ENCODE measurements around the gene AMMECR1.
"Not testable (repeated sequence)": the region's sequence is repeated elsewhere in the genome, so short reads cannot be mapped to it uniquely, and the experiment has no call there.

The AMMECR1 gene

DNA sequence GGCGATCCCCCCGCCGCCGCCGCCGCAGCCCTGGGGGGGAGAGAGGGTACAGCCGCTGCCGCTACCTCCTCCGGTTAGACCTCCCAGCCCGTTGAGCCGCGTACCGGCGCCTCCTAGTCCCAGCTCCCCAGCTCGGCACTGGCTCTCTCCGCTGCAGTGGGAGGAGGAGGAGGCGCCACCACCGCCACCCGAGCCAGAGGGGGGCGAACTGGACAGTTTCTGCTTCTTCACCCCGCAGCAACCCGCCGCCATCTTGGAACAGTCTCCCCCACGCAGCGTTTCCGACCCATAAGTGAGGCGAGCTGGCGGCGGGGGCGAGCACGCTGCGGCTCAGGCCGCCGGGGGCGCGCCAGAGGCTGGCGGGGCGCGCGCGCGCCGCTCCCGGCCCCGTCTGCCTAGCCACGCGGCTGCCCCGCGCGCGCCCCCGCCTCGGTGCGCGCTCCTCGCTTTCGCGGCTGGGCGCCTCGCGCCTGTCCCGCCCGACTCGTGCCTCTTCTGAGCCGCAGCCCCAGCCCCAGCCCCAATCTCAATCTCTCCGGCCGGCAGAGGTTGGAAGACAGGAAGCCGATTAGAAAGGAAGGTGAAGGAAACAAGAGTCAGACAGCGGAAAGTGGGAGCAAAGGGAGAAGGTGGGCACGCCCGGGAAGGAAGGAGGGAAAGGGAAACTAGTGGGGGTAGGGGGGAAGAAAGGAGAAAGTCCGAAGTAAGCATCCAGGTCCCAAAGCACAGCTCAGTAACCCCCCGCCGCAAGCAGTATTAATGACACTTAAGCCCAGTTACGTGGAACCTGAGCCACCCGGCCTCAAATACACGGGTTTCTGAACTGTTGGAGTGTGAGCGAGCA is at the start of gene AMMECR1:
TSS of gene AMMECR1 (minus strand) at position 266 of the 844 bp plus-strand sequence. CDS start at position 252, 14 bp downstream.
- DNase-seq (ENCODE audit: low read depth in 2 of 2): peak; percentile 47 to 55

DNA sequence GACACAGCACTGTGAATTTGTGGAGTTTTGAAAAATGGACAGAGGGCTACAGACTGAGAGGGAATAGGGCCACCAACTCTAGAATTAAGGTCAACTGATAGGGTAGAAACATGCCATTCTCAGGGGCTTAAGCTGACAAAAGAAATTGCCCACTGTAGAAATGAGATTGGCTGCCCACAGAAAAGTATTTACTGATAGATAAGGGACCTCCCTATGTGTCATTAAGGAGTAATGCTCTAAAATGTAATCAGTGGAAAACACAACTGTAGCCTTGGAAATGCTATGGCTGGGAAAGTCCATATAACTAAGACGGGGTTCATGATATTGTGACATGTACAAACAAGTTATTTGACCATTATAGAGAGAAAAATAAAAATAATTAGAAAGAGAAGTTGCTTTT is 45.4 kb upstream of the AMMECR1 start:
- no peak for DNase-seq (ENCODE audit: low read depth in 2 of 2)

DNA sequence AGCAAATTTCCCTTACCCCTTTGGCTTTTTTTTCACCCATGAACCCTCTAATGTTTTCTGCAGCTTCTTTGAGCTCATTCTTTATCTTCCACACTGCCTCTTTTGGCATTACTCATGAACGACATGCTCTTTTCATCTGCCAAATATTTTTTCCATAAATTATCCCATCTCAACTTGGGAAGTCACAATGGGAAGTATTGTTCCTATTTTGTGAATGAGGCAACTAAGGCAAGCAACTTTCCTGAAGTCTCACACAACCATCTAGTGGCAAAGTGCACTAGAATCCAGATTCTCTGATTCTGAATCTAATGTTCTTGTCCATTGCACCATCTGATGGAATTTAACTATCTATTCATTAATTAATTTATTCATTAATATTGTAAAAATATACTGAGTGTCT is 41.4 kb upstream of the AMMECR1 start:
- no peak for DNase-seq (ENCODE audit: low read depth in 2 of 2)

DNA sequence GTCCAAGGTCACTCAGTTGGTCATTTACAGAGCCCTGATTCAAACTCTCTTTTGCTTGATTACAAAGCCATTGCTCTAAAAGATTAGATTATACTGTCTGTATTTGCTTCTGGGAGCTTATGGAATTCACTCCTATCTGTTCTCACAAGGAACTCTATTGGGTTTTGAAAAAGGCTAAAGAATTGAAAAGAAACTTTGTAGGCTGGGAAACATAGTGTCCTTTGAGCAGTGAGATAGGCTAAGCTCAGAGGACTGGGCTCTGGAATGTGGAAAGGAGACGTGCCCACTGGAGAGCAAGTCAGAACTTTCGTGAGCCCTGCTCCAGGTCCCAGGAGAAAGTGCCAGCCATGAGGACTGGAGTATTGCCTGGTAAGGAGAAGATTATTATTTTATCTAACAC is 40.7 kb upstream of the AMMECR1 start, which contains the start of gene RTL9:
TSS of gene RTL9 (plus strand) at position 301 of the 400 bp plus-strand sequence. CDS start 91,770 bp downstream, outside the sequence.
- no peak for DNase-seq (ENCODE audit: low read depth in 2 of 2)

DNA sequence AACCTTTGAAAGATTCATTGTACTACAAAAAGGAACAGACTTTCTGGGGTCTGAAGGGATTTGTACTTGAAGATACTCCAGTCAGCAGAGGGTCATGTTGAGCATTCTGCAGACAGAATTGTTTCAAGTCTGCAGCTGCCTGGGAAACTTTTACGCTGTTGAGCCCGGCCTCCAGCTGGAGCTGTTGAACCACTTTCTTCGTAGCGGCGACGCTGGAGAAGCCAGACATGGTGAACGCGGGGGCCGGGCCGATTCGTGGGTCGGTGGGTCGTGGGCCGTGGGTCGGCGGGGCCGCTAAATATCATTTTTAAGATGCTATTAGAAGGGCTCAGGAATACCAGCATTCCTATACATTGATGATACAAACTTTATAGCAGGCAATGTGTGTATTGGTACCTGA is 28.8 kb upstream of the AMMECR1 start:
- DNase-seq (ENCODE audit: low read depth in 2 of 2): no peak

GRCh38 chrX:110341189-110342035 is 23.5 kb upstream of the AMMECR1 start:
- peak; percentile 84 to 85 for DNase-seq (ENCODE audit: low read depth in 2 of 2)

DNA sequence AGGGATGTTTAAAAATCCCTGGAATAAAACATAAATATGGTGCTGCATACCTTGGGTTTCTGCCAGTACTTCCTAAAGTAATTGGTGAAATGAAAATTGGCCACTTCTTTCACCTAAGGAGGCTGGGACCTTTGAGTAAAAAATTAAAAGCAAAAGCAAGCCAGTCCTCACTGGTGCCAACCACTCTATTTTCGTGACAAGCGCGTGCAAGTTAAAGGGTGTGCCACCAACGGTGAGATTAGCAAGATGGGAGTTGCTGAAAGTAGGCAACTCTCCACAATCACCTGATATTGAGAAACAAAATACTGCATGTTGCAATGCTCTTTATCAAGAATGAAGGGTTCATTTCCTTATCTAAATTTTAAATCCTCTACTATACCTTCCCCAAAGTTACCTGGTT is 21.1 kb upstream of the AMMECR1 start:
- no peak for DNase-seq (ENCODE audit: low read depth in 2 of 2)

DNA sequence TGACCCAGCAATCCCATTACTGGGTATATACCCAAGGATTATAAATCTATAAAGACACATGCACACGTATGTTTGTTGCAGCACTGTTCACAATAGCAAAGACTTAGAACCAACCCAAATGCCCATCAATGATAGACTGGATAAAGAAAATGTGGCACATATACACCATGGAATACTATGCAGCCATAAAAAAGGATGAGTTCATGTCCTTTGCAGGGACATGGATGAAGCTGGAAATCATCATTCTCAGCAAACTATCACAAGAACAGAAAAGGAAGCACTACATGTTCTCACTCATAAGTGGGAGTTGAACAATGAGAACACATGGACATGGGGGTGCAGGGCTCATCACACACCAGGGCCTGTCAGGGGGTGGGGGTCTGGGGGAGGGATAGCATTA is 15.6 kb upstream of the AMMECR1 start:
- not testable (repeated sequence) for DNase-seq (ENCODE audit: low read depth in 2 of 2)

DNA sequence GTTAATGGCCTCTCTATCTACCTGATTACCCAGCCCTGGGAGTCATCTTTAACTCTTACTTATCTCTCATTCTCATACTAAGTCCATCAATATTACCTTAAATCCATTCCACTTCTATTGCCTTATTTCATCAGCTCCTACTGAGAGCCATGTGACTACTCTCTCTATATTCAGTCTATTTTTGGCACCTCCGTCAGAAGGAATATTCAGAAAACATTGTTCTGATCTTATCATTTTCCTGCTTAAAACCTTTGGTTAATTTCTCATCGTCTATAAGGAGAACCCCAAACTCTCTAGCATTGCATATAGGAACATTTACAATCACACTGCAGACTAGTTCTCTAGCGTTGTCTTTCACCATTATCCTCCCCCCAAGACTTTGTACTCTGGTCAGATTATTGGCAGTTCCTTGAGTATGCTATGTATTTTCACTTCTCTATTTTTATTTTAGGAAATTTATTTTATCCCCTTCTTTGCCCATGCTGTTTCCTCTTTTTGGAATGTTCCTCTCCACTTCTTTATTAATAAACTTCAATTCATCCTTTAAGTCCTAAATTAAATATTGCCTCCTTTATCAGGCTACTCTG is 13.7 kb upstream of the AMMECR1 start:
- no peak for DNase-seq (ENCODE audit: low read depth in 2 of 2)

DNA sequence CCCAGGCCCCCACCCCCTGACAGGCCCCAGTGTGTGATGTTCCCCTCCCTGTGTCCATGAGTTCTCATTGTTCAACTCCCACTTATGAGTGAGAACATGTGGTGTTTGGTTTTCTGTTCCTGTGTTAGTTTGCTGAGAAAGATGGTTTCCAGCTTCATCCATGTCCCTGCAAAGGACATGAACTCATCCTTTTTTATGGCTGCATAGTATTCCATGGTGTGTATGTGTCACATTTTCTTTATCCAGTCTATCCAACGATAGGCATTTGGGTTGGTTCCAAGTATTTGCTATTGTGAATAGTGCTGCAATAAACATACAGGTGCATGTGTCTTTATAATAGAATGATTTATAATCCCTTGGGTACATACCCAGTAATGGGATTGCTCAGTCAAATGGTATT is 10.7 kb upstream of the AMMECR1 start:
- not testable (repeated sequence) for DNase-seq (ENCODE audit: low read depth in 2 of 2)

GRCh38 chrX:110327336-110327735 is 9.5 kb upstream of the AMMECR1 start:
- no peak for DNase-seq (ENCODE audit: low read depth in 2 of 2)

- DNase-seq (ENCODE audit: low read depth in 2 of 2): no peak
Observed at GRCh38 chrX:110326712-110327111, 8.8 kb upstream of the AMMECR1 start.

DNA sequence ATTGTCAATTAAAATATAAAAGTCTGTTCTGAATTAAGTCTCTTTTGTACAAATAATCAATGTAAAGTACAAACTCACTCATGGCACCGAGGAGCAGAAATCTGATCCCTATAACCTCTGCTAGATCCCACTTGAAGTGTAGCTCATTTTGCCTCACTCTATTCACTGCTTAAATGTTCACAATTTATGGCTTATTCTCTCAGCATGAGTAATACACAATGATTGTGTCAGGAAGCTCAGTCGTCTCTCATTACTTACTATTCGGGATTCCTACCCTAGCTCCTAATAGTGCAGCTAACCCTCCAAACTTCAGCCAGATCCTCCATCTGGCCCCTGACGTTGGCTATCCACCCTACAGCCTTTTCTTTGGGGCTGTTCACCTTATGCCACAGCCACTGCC is 4.7 kb upstream of the AMMECR1 start:
- no peak for DNase-seq (ENCODE audit: low read depth in 2 of 2)

GRCh38 chrX:110321670-110322069 is 3.8 kb upstream of the AMMECR1 start:
- no peak for DNase-seq (ENCODE audit: low read depth in 2 of 2)

DNA sequence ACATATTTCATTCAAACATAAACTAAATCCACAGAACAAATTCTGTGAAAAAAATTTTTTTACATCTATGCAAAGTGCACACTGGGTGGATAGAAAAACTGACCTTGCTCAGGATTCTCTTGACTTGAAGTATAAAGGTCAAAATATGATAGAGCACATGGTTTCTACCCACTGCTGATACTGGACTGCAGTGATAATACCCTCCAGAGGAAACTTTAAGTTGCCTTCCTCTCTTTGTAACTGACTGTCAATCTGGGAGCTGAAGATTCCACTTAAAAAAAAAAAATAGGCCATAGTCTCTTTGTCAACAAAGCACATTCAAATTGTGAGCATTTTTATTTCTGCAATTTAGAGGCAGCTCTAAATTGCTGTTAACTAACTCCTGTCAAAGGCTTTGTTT is 3.2 kb upstream of the AMMECR1 start:
- no peak for DNase-seq (ENCODE audit: low read depth in 2 of 2)

GRCh38 chrX:110320381-110320987 is 2.6 kb upstream of the AMMECR1 start:
- no peak for DNase-seq (ENCODE audit: low read depth in 2 of 2)

DNA sequence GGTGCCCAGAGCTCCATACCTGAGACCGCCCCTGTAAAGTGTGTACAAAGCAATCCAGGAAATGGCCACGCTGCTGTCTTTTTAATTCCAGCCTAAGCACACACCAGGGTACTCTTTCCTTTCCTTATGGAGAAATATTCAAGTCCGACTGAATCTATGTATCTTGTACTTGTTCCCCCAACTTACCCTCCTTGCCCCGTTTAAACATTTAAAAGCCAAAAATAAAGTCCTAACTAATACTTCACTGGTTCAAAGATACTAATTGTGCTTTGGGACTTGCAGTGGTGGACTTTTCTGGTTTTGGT is 731 bp upstream of the AMMECR1 start:
- no peak for DNase-seq (ENCODE audit: low read depth in 2 of 2)

GRCh38 chrX:110317061-110317819 is 645 bp downstream of the AMMECR1 start:
- DNase-seq (ENCODE audit: low read depth in 2 of 2): no peak

- no peak for DNase-seq (ENCODE audit: low read depth in 2 of 2)
Observed at GRCh38 chrX:110316351-110317060, 1.4 kb downstream of the AMMECR1 start.

DNA sequence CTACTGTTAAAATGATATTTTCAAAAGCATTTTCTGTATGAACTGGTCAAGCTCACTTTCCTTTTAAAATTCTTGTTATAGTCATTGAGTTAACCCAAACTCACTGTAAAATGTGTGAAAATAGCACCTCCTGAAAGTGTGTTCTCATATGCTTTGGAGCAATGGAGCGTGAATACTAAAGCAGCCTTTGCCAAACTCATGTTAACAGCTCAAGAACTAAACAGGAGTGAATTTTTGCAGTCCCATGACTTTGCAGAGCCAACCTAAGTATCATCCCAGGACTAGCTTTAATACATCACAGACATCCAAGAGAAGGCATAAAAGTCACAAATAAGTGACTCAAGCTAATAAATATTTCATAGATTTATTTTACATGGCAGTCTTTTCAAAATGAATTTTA is 2.3 kb downstream of the AMMECR1 start:
- DNase-seq (ENCODE audit: low read depth in 2 of 2): no peak

Measured in fibroblast of skin of left biceps (primary cell).